Panc1 (cell line): ENCODE measurements around the gene GCSAML. TPM values are rescaled to one million over a fixed set of nuclear protein-coding genes. Genes with fewer than 3 reads are reported as not detected.

Source experiments
- ATAC-seq: fragments of 200-7000 bp; cut with Tn5 transposase; 2 replicates; pipeline ENCODE4 v1.9.1; 2020; ENCODE audit warnings: mild to moderate bottlenecking, moderate library complexity
- BruUV-seq: library from RNA; stranded (reverse); fragments of 400-500 nt; replicated peaks from 2 replicates; lab custom pipeline; 2021; lab: Mats Ljungman, UMichigan
- CTCF ChIA-PET: fragments of 300-600 bp; sonication (Branson Sonifier 250); formaldehyde crosslinking; loops from one replicate; lab custom pipeline; 2022; ENCODE audit warnings: antibody characterized with exemption; lab: Charles Lee
- POLR2A ChIA-PET: fragments of 300-600 bp; sonication (Branson Sonifier 250); formaldehyde crosslinking; loops from one replicate; lab custom pipeline; 2022; ENCODE audit warnings: antibody characterized with exemption; lab: Charles Lee
- DNase-seq: peaks from one replicate; pipeline ENCODE4 v3.0.0-alpha.2; 2010; ENCODE audit warnings: low read depth, low spot score
- H3K27ac ChIP-seq: 2 replicates; pipeline ENCODE4 v1.5.1; 2011; ENCODE audit warnings: mild to moderate bottlenecking, low read length, inconsistent platforms
- H3K27me3 ChIP-seq: fragments of 200-500 bp; sonication (Bioruptor generic); 2 replicates; pipeline ENCODE4 v1.6.0; 2014; ENCODE audit warnings: low read length, inconsistent platforms; ENCODE audit not compliant: control insufficient read depth, insufficient read depth
- H3K36me3 ChIP-seq: fragments of 200-500 bp; sonication (Bioruptor generic); 2 replicates; pipeline ENCODE4 v1.5.1; 2014; ENCODE audit warnings: inconsistent platforms, mild to moderate bottlenecking, low read length, moderate library complexity; ENCODE audit not compliant: control insufficient read depth, insufficient read depth
- H3K4me1 ChIP-seq: 2 replicates; pipeline ENCODE4 v1.5.1; 2011; ENCODE audit warnings: inconsistent platforms, mild to moderate bottlenecking, low read length, moderate library complexity; ENCODE audit not compliant: control insufficient read depth, insufficient read depth
- H3K4me3 ChIP-seq, 2 experiments: 2 replicates each; pipeline ENCODE4 v1.5.1; 2011 to 2012; ENCODE audit warnings: low read depth in 2 of 2, low read length in 2 of 2, mild to moderate bottlenecking in 2 of 2, inconsistent platforms in 1 of 2, moderate library complexity in 1 of 2
- H3K9me3 ChIP-seq: fragments of 200-500 bp; sonication (Bioruptor generic); 2 replicates; pipeline ENCODE4 v1.5.1; 2014; ENCODE audit warnings: low read depth, mild to moderate bottlenecking, inconsistent platforms, low read length, moderate library complexity; ENCODE audit not compliant: control insufficient read depth, insufficient read depth
- POLR2AphosphoS5 ChIP-seq: IDR thresholded peaks from 2 replicates; pipeline ENCODE4 v1.6.1; 2012; ENCODE audit warnings: mild to moderate bottlenecking, low read depth, low read length, moderate library complexity
- SIN3A ChIP-seq: IDR thresholded peaks from 2 replicates; pipeline ENCODE4 v1.6.1; 2012; ENCODE audit warnings: low read depth, mild to moderate bottlenecking, low read length, moderate library complexity, borderline replicate concordance; ENCODE audit not compliant: insufficient read depth
- TCF7L2 ChIP-seq: IDR thresholded peaks from 2 replicates; pipeline ENCODE4 v1.6.1; 2011; ENCODE audit warnings: mild to moderate bottlenecking, low read depth, low read length, inconsistent platforms
- in situ Hi-C: cut with HindIII; loops from 2 replicates; pipeline ENCODE4 v1.10.0; 2016; ENCODE audit warnings: low sequenced_read_pairs, low pct_unique_long_range_greater_than_20kb
- intact Hi-C: fragments of 100-400 bp; cut with micrococcal nuclease; formaldehyde crosslinking; loops from one replicate; pipeline ENCODE4 v1.10.0; 2022; ENCODE audit not compliant: unreplicated experiment
- total RNA-seq: library from RNA; stranded (reverse); gene quantifications from one replicate; pipeline ENCODE4 v1.2.1, GENCODE V29; 2021; ENCODE audit not compliant: unreplicated experiment
- TF ChIP-seq, protein P1 (sequence below), 2 experiments: IDR thresholded peaks; 2 replicates each; pipeline ENCODE4 v1.6.1; 2011 to 2012; ENCODE audit warnings: low read depth in 2 of 2, control low read depth in 1 of 2, low read length in 1 of 2, mild to moderate bottlenecking in 1 of 2, moderate library complexity in 1 of 2; ENCODE audit not compliant: insufficient read depth in 1 of 2
- TF ChIP-seq, protein P2 (sequence below): fragments of 450-650 bp; IDR thresholded peaks from 2 replicates; pipeline ENCODE4 v1.5.1; 2017; ENCODE audit warnings: mild to moderate bottlenecking

GCSAML gene
- total RNA-seq, 1 experiment from 2014 or later, result not detected

DNA sequence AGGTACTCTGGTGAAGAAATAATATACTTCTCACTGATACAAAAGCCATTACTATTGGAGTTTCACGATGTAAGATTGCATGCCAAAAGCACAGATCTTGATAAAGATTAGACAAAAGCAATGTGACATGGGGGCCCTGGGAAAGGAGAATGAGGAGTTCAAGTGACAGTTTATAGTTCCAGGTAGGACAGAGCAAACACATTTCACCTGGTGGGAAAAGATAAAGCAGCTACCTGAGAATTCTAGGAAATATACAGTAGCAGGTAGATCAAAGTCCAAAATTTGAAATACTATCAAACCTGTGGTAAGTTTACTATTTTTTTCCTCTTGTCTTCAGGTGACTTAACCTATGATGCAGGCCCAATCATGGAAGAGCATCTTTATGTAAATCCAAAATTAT is 64.5 kb downstream of the GCSAML start:
- in situ Hi-C loops (no loop called here), intact Hi-C loops (no loop called here)
- Histone ChIP-seq H3K9me3 (no peaks in the 10 kb centered on the region), H3K27me3 (no peaks in the 10 kb centered on the region), H3K36me3 (no peaks in the 10 kb centered on the region), H3K4me3 (no peak overlapping the region), H3K4me1 (no peaks in the 10 kb centered on the region), H3K27ac (no peak overlapping the region)
- ChIA-PET CTCF (no interaction called here), POLR2A (no interaction called here)
- DNase-seq (no peak), ATAC-seq (no peak)
- no TSS peak for BruUV-seq
- no peak for TF ChIP-seq TCF7L2
- TF ChIP-seq, protein P1, sequence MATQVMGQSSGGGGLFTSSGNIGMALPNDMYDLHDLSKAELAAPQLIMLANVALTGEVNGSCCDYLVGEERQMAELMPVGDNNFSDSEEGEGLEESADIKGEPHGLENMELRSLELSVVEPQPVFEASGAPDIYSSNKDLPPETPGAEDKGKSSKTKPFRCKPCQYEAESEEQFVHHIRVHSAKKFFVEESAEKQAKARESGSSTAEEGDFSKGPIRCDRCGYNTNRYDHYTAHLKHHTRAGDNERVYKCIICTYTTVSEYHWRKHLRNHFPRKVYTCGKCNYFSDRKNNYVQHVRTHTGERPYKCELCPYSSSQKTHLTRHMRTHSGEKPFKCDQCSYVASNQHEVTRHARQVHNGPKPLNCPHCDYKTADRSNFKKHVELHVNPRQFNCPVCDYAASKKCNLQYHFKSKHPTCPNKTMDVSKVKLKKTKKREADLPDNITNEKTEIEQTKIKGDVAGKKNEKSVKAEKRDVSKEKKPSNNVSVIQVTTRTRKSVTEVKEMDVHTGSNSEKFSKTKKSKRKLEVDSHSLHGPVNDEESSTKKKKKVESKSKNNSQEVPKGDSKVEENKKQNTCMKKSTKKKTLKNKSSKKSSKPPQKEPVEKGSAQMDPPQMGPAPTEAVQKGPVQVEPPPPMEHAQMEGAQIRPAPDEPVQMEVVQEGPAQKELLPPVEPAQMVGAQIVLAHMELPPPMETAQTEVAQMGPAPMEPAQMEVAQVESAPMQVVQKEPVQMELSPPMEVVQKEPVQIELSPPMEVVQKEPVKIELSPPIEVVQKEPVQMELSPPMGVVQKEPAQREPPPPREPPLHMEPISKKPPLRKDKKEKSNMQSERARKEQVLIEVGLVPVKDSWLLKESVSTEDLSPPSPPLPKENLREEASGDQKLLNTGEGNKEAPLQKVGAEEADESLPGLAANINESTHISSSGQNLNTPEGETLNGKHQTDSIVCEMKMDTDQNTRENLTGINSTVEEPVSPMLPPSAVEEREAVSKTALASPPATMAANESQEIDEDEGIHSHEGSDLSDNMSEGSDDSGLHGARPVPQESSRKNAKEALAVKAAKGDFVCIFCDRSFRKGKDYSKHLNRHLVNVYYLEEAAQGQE (IDR thresholded peaks at IDR 0.05; ENCODE audit: insufficient read depth in 1 of 2, low read depth in 2 of 2, low read length in 1 of 2), result no peak

DNA sequence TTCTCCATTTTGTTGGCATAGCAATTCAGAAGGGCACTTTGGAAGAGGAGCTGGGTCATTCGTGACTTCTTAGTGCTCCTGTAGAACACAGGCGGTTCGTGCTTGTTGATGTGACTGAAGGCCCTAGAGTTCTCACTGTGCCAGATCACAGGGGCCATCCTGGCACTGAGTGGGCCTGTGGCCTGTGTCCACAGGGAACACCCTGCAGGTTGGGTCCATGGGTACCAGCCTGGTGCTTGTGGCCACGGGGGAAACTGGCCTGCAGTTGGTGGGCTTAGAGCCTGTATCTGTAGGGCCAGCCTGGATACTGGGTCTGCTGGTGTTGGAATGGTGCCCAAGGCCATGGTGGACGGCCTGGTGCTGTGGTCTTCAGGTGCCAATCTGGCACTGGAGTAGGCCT is 65.7 kb downstream of the GCSAML start:
- Histone ChIP-seq H3K27me3 (no peaks in the 10 kb centered on the region), H3K9me3 (no peaks in the 10 kb centered on the region), H3K4me1 (no peaks in the 10 kb centered on the region), H3K36me3 (no peaks in the 10 kb centered on the region), H3K4me3 (no peak overlapping the region), H3K27ac (no peak overlapping the region)
- ChIA-PET CTCF (no interaction called here), POLR2A (no interaction called here)
- DNase-seq (no peak), ATAC-seq (no peak)
- TF ChIP-seq TCF7L2 (no peak), SIN3A (no peak), POLR2AphosphoS5 (no peak)
- TF ChIP-seq, protein P2, sequence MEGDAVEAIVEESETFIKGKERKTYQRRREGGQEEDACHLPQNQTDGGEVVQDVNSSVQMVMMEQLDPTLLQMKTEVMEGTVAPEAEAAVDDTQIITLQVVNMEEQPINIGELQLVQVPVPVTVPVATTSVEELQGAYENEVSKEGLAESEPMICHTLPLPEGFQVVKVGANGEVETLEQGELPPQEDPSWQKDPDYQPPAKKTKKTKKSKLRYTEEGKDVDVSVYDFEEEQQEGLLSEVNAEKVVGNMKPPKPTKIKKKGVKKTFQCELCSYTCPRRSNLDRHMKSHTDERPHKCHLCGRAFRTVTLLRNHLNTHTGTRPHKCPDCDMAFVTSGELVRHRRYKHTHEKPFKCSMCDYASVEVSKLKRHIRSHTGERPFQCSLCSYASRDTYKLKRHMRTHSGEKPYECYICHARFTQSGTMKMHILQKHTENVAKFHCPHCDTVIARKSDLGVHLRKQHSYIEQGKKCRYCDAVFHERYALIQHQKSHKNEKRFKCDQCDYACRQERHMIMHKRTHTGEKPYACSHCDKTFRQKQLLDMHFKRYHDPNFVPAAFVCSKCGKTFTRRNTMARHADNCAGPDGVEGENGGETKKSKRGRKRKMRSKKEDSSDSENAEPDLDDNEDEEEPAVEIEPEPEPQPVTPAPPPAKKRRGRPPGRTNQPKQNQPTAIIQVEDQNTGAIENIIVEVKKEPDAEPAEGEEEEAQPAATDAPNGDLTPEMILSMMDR, result no peak
- TF ChIP-seq, protein P1 (IDR thresholded peaks at IDR 0.05; ENCODE audit: insufficient read depth in 1 of 2, low read depth in 2 of 2, low read length in 1 of 2), result no peak
- in situ Hi-C loops, result no loop called here
- intact Hi-C loops, result no loop called here
- BruUV-seq, result no TSS peak

Other genes with a start within 250 kb of the GCSAML start
- gene ZNF496, start 217.3 kb upstream of the GCSAML start, total RNA-seq, result 21.4 TPM
- 0.33 TPM for gene NLRP3, start 133.0 kb upstream of the GCSAML start, total RNA-seq
- gene OR2B11, start 91.0 kb upstream of the GCSAML start, total RNA-seq, result not detected
- gene OR2C3, start 12.7 kb upstream of the GCSAML start, total RNA-seq, result not detected
- not detected for gene OR2G2, start 39.2 kb downstream of the GCSAML start, total RNA-seq
- gene OR2G3, start 56.5 kb downstream of the GCSAML start, total RNA-seq, result not detected
- gene OR13G1, start 130.6 kb downstream of the GCSAML start, total RNA-seq, result not detected
- gene OR6F1, start 167.5 kb downstream of the GCSAML start, total RNA-seq, result not detected
- gene OR14K1, start 189.5 kb downstream of the GCSAML start, total RNA-seq, result not detected
- gene OR14A2, start 199.0 kb downstream of the GCSAML start, total RNA-seq, result not detected
- not detected for gene OR1C1, start 211.4 kb downstream of the GCSAML start, total RNA-seq